A172 (cell line): ENCODE data around the gene CD177. TPM values are rescaled to one million over a fixed set of nuclear protein-coding genes. Genes with fewer than 3 reads are reported as not detected.
A peak's percentile ranks its signal among the peaks of the same experiment; 100 is the strongest.
"Not testable (repeated sequence)": the region's sequence is repeated elsewhere in the genome, so short reads cannot be mapped to it uniquely, and the experiment has no call there.

ENCODE experiments used
- DNase-seq: peaks from one replicate; pipeline ENCODE4 v3.0.0-alpha.2; 2015; ENCODE audit warnings: low spot score
- total RNA-seq: library from RNA; depleted of rRNA; stranded (reverse); fragments of >200 nt; shearing (Covaris generic); gene quantifications from 2 replicates; pipeline ENCODE4 v1.2.3, GENCODE V29; 2014; rRNA removed

Gene CD177
- total RNA-seq: 0.67 and 0.78 TPM in 2 replicates

GRCh38 chr19:43353606-43354304, at the start of gene CD177:
TSS of gene CD177 (plus strand) at chr19:43353686. CDS start at chr19:43353715, 29 bp downstream.
- DNase-seq: peak; percentile 8

GRCh38 chr19:43305642-43306041, 47.8 kb upstream of the CD177 start:
- DNase-seq: no peak

DNA sequence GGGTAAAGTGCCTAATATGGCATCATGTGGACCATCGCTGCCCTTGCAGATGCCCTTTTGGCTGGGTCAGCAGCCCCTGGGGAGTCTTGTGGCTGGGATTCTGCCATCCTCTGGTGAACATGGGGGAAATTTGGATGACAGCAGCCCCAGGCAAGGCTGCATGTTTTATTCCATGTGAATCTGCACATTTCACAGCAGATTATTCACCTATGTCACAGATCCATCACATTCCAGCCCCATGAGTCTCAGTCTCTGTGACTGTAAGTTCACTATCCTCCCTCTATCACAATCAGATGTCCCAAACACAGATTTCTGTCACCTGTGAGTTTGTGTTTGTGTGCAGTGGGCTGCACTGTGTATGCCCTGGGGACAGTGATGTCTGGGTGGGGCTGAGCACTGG, 47.4 kb upstream of the CD177 start:
- DNase-seq: no peak

GRCh38 chr19:43308244-43308815, 45.2 kb upstream of the CD177 start:
- DNase-seq: no peak

- no peak for DNase-seq
These were observed 44.0 kb upstream of the CD177 start for GRCh38 chr19:43309466-43309865.

- DNase-seq: no peak
These were observed 43.3 kb upstream of the CD177 start for GRCh38 chr19:43310221-43310620.

- no peak for DNase-seq
These were observed 42.2 kb upstream of the CD177 start for GRCh38 chr19:43311256-43311655.

GRCh38 chr19:43311706-43312105, 41.8 kb upstream of the CD177 start:
- DNase-seq: no peak

- DNase-seq: no peak
These were observed 39.6 kb upstream of the CD177 start for GRCh38 chr19:43313711-43314495.

DNA sequence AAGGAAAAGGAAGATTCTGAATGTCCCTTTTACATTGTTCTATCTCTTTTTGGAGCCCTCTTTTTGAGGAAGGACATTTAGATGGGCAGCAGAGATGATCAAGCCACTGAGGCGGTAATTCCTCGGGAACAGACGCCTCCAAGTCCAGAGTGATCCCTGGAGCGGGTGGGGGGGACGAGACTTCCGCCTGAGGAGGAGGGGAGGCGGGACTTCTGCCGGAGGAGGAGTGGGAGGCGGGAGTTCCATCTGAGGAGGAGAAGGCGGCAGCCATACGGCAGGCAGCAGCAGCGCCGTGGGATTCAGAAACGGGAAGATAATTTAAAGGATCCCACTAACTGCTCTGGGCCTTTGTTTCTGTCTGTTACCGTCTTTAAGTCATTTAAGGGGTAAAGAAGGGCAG, 37.6 kb upstream of the CD177 start:
- no peak for DNase-seq

GRCh38 chr19:43316591-43317319, 36.7 kb upstream of the CD177 start:
- DNase-seq: peak; percentile 42

DNA sequence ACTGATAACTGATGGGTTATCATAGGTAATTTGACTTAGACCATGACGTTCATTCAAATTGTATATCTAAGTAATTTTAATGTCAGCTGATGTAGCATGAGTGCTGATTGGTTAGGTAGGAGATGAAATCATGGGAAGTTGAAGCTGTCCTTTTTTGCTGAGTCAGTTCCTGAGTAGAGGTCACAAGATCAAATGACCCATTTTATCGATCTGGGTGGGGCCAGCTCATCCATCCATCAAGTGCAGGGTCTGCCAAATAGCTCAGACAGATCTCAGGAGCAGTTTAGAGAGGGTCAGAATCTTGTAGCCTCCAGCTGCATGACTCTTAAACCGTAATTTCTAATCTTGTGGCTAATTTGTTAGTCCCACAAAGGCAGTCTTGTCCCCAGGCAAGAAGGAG, 35.3 kb upstream of the CD177 start:
- no peak for DNase-seq

DNA sequence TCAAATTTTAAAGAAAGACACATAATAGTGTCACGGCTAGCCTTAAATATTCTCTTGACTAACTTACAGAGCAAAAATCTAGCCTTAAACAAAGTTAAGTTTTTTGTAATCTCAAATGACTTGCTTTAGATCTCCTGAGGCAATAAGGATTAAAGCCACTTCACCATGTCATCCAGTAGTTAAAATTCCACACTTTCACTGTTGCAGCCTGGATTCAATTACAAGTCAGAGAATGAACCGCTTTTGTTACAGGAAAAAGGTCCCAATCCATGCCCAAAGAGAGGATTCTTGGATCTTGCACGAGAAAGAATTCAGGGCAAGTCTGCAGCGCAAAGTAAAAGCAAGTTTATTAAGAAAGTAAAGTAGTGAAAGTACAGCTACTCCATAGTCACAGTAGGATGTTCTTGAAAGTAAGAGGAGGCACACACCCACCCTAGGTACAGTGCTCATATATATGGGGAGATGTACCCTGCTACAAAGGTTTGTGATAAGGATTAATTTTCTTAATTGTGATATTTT, 34.6 kb upstream of the CD177 start:
- no peak for DNase-seq

GRCh38 chr19:43320546-43320945, 32.9 kb upstream of the CD177 start:
- DNase-seq: no peak

- not testable (repeated sequence) for DNase-seq
These were observed 26.7 kb upstream of the CD177 start for GRCh38 chr19:43326761-43327160.

DNA sequence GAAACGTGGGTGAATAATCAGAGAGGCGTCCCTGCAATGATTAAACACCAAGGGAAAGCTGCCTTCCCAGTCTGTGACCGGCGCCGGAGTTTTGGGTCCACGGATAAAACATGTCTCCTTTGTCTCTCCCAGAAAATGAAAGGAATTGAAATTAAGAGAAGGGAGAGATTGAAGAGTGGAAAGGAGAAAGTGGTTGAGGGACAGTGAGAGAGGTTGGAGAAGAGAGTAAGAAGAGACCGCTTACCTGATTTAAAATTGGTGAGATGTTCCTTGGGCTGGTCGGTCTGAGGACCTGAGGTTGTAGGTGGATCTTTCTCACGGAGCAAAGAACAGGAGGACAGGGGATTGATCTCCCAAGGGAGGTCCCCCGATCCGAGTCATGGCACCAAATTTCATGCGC, 24.9 kb upstream of the CD177 start:
- DNase-seq: not testable (repeated sequence)

DNA sequence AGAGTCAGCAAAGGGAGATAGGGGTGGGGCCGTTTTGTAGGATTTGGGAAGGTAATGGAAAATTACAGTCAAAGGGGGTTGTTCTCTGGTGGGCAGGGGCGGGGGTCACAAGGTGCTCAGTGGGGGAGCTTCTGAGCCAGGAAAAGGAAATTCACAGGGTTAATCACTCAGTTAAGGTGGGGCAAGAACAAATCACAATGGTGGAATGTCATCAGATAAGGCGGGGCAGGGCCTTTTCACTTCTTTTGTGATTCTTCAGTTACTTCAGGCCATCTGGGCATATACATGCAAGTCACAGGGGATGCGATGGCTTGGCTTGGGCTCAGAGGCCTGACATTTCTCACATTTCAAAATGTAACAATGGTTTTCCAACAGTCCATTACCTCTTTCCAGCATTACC, 24.4 kb upstream of the CD177 start:
- not testable (repeated sequence) for DNase-seq

DNA sequence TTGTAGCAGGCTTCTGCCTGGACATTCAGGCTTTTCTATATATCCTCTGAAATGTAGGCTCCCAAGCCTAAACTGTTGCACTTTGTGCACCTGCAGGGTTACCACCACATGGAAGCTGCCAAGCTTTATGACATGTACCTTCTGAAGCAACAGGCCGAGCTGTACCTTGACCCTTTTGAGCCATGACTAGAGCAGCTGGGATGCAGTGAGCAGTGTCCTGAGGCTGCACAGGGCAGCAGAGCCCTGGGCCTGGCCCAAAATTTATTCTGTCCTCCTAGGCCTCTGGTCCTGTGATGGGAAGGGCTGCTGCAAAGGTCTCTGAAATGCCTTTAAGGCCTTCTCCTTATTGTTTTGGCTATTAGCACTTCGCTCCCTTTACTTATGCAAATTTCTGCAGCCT, 23.5 kb upstream of the CD177 start:
- DNase-seq: no peak

GRCh38 chr19:43330726-43331434, 22.6 kb upstream of the CD177 start:
- DNase-seq: no peak

DNA sequence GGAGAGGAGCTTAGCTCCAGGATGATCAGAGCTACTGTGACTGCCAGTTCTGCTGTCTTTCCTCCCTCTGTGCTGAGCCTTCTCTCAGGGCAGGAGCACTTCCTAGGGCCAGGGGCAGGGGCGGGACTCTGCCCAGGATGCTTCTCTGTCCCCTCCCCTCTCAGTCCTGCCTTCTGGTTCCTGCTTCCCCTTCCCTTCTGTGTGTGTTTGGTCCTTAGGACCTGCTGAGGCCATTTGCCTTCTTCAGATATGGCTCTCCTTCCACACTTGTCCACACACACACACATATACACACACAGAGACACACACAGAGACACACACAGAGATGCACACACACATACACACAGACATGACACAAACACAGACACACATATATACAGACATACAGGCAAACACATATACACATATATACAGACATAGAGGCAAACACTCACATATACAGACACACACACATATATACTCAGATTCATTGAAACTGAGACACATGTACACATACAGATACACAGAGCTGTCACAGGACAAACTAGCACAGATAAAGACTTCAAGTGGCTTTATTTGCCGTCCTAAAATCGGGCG, 22.0 kb upstream of the CD177 start:
- no peak for DNase-seq
